Cerebellar cortex (tissue), 1 donor: Measurements from ENCODE around the gene BTBD9.

Experiments
- DNase-seq: peaks from one replicate; pipeline ENCODE4 v3.0.0-alpha.2; 2015; ENCODE audit warnings: low spot score

BTBD9 gene

GRCh38 chr6:38176797-38177751 is 462.7 kb downstream of the BTBD9 start:
- DNase-seq, result no peak

GRCh38 chr6:38175786-38176185 is 463.9 kb downstream of the BTBD9 start:
- no peak for DNase-seq

GRCh38 chr6:38174806-38175495 is 464.8 kb downstream of the BTBD9 start:
- no peak for DNase-seq

GRCh38 chr6:38174315-38174714 is 465.4 kb downstream of the BTBD9 start:
- no peak for DNase-seq

DNA sequence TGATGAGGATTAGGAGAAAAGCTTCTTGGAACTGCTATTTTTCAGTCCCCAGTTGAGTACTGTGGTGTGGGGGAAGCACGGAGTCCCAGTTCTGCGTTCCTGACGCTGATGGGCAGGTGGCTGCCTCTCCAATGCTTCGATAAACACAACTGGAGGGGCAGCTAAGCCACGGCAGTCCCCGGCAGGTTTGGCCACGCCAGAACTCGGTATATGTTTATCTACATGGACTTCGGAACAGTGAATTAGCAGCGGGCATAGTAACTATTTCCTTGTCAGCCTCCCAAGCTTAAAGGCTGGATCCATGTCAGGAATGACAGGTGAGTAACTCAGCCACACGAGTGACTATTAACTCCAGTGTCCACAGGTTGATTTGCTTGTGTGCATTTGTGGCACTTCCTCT is 465.8 kb downstream of the BTBD9 start:
- no peak for DNase-seq

DNA sequence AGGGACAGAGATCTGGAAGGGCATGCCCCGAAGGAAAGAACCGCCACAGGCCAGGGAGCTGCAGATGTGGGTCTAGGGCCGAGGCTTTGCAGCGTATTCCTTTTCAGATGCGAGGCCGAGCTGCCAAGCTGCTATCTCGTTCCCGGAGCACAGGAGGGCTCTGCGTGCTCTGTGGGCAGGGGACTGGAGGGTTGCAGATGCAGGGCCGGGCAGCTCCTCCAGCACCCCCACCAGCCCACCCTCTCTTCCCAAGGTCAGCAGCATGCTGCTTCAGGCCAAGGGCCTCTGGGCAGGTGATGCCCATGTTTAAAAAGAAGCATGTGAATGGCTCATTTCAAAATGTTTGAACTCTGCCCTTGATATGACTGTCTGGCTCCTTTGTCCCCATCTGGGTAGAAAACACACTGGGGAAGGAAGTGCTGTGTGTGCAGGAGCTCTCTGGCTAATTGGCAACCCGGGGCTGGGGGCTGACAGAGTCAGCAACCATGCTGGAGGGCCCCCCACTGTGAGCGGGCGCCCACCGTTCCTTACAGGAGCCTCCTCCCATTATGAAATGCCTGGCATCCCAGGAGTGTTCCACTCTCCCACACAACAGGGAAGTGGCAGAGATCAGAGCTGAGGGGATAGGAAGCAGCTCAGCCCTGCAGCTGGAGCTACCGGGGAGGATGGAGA is 466.9 kb downstream of the BTBD9 start:
- no peak for DNase-seq

- DNase-seq, result no peak
These were observed 467.6 kb downstream of the BTBD9 start for GRCh38 chr6:38171997-38172738.

DNA sequence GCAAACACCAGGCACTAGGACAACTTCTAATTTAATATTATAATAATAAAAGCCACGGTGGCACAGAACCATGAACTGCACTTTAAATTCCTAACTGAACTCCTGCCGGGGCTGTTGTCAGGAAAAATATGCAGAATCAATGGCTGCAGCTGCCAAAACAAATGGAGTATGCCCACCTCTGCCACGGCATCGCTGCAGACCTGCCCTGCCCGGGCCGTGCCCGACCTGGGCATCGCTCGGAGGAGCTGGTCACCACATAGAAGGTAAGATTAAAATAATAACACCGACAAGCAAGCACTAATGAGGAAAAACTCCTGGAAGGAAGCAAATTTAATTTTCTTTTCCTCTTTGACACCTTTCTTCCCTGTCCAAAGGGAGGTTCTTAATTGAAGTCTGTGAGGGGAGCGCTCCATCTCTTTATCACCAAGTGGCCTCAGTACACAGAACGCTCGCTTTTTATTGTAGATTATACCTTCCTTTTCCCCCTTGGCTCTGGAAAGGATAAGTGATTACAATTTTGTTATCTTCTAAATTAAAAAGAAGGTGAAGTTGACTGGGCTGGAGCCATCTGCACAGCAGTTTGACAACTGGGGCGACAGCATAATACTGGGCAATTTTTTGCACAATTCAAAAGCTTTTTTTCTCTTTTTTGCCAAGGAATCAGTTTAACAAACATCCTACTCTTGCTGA is 468.9 kb downstream of the BTBD9 start:
- no peak for DNase-seq

- peak; percentile 17 for DNase-seq
These were observed 469.7 kb downstream of the BTBD9 start for GRCh38 chr6:38169977-38170526.

DNA sequence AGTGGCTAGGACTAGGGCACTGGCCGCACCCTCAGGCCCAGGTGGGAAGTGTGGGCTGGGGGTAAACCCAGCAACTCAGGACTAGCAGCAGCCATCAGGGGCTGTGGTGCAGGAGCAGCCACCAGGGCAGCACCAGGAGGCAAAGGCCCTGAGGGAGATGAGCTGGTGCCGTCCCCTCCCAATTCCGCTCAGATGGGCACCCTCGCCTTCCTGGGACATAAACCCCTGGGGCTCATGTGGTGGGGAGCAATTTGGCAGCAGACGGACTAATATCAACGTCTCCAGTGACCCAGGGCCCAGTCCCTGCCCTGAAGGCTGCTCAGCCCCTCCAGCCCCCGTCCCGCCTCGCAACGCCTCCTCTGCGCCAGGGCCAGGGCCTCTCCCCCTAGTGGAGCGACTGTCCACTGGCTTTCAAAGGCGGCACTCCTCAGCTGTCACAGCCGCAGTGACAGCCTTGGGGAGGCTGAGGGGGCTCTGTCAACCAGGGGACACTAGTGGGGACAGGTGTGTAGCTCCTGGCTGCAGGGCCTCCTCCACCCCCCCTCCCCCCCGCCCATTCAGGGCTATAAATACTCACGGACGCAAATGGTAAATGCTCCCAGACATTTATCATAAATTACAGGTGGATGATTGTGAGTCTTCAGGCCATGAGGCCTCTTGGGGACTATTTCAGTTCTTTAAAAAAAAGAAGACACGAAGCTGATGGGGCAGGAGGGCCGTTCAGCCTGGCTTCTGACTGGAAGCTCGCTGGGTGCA is 470.3 kb downstream of the BTBD9 start:
- DNase-seq, result no peak

- DNase-seq, result no peak
These were observed 471.0 kb downstream of the BTBD9 start for GRCh38 chr6:38168699-38169098.

- no peak for DNase-seq
These were observed 471.6 kb downstream of the BTBD9 start for GRCh38 chr6:38168126-38168525.

GRCh38 chr6:38167598-38167997 is 472.1 kb downstream of the BTBD9 start:
- no peak for DNase-seq

DNA sequence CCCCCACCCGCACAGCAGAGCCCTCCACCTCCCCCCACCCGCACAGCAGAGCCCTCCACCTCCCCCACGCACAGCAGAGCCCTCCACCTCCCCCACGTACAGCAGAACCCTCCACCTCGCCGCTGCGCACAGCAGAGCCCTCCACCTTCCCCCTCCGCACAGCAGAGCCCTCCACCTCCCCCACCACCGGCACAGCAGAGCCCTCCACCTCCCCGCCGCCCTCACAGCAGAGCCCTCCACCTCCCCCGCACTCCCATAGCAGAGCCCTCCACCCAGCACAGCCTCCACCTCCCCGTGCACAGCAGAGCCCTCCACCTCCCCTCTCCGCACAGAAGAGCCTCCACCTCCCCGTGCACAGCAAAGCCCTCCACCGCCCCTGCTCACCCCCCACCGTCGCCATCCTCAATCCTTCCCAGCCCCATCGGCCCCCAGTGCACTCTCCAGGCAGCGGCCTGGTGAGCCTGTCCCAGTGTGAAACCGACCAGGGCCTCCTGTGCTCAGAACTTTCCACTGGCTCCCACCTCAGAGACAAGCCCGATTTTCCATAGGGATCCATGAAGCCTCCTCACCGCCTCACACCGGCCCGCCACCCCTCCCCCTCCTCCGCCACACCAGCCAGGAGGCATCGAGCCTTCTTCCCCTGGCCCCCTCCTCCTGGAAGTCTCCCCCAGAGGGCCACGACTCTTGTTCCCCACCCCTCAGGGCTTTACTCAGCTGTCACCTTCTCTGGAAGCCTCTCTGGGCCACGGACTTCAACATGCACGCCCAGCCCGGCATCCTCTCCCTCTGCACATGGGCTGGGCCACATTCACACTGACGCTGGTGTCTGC is 473.1 kb downstream of the BTBD9 start:
- DNase-seq, result no peak

DNA sequence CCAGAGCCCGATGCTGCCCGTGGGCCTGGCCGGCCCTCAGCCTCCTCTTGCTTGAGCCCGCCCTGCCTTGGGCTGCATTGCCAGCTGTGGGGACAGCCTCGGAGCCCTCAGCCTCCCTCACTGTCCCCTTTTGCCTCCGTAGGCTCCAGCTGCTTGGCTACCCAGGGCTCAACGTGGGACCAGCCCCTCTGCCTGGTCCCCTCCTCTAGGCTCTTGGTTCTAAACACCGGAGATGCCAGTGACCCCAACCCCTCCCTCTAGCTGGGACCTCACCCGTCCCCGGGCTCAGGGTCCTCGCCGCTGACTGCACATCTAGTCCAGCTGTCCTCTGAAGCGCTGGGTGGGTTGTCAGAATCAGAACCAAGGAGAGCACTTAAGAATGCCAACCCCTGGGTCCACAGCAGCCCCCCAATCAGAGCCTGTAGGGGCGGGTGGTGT is 475.0 kb downstream of the BTBD9 start:
- DNase-seq, result no peak

GRCh38 chr6:38164131-38164481 is 475.6 kb downstream of the BTBD9 start:
- DNase-seq, result no peak

- no peak for DNase-seq
These were observed 476.3 kb downstream of the BTBD9 start for GRCh38 chr6:38163186-38164130.

DNA sequence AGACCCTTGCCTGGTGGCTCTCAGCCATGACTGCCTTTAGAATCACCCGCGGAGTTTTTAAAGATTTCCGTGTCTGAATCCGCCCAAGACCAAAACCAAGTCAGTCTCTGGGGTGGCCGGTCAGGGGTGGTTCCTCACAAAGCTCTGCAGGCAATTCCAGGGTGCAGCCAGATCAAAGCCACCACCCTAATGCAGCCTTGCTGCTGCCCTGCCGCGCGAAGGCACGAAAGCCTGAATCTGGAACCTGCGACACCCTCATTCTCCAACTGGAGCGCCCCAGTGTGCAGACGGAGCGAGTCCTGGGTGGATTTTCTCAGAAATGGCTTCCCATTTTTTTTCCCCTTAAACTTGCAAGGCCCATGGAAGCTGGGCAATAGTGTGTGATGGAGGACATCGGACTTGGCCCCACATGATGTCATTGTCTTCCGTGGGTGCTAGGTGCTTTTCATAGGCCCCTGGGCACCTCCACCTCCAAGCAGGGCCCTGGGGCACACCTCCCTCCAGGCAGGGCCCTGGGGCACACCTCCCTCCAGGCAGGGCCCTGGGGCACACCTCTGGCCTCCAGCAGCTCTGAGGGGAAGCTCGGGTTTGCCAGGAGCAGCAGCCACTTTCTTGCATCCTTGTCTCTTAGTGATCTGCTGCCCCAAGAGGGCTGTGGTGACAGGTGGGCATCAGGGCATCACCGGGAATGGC is 477.1 kb downstream of the BTBD9 start:
- no peak for DNase-seq
